Measurements from ENCODE around the gene TBRG1. TPM values are rescaled to one million over a fixed set of nuclear protein-coding genes. Genes with fewer than 3 reads are reported as not detected.
A peak's percentile ranks its signal among the peaks of the same experiment; 100 is the strongest.

TBRG1 gene
- total and polyA plus RNA-seq, 7 experiments from 2014 or later: 32.4 to 78.6 (median 57.3) TPM

GRCh38 chr11:124642628-124643027 is 20.0 kb downstream of the TBRG1 start:
- Histone ChIP-seq H3K9me3 (ENCODE audit: control insufficient read depth in 2 of 3, low read length in 3 of 3) (no peaks in the 10 kb centered on the region), H3K27me3 (ENCODE audit: control insufficient read depth in 2 of 2, insufficient read depth in 2 of 2, low read length in 2 of 2) (no peaks in the 10 kb centered on the region), H3K36me3 (ENCODE audit: control insufficient read depth in 2 of 3, insufficient read depth in 3 of 3, low read length in 3 of 3) (peaks cover 0 to 20% (median 0%) of the 10 kb centered on the region in 3 experiments), H3K4me1 (ENCODE audit: control insufficient read depth in 2 of 2, insufficient read depth in 2 of 2, low read length in 2 of 2) (no peaks in the 10 kb centered on the region), H3K4me3 (ENCODE audit: low read length) (no peak overlapping the region), H3K27ac (ENCODE audit: low read depth, low read length) (no peak overlapping the region)
- ChIA-PET CTCF (interaction anchor here (0.9 to 1.9 kb wide), 5 partner anchors 20 to 194 kb away, joined by 3 to 5 read pairs (median 4); partner anchors contain the start of gene TBRG1), POLR2A (interaction anchor here (1.4 to 1.5 kb wide), 2 partner anchors 10 to 20 kb away, joined by 4 to 6 read pairs; partner anchors contain the start of gene TBRG1)
- no peaks in the 10 kb centered on the region for H3K27me3 Mint-ChIP-seq
- ATAC-seq: no peak
- H3K9me3 Mint-ChIP-seq: no peaks in the 10 kb centered on the region
- H3K36me3 Mint-ChIP-seq: peaks cover 0 to 14% (median 5%) of the 10 kb centered on the region in 5 donors
- peaks cover 3 to 11% (median 5%) of the 10 kb centered on the region in 7 donors for H3K4me1 Mint-ChIP-seq
- H3K27ac Mint-ChIP-seq: peak overlapping the region in 1 of 9 donors; percentile 28
- intact Hi-C loops (cut with micrococcal nuclease): no loop called here
- H3K4me3 Mint-ChIP-seq: no peak overlapping the region
- no peak for DNase-seq

GRCh38 chr11:124643042-124643604 is 20.5 kb downstream of the TBRG1 start:
- ATAC-seq (no peak), DNase-seq (no peak)
- no peaks in the 10 kb centered on the region for H3K4me1 ChIP-seq (ENCODE audit: control insufficient read depth in 2 of 2, insufficient read depth in 2 of 2, low read length in 2 of 2)
- H3K4me3 ChIP-seq (ENCODE audit: low read length): no peak overlapping the region
- H3K9me3 ChIP-seq (ENCODE audit: control insufficient read depth in 2 of 3, low read length in 3 of 3): no peaks in the 10 kb centered on the region
- peaks cover 0 to 20% (median 0%) of the 10 kb centered on the region in 3 experiments for H3K36me3 ChIP-seq (ENCODE audit: control insufficient read depth in 2 of 3, insufficient read depth in 3 of 3, low read length in 3 of 3)
- peaks cover 0 to 14% (median 3%) of the 10 kb centered on the region in 5 donors for H3K36me3 Mint-ChIP-seq
- intact Hi-C loops (cut with micrococcal nuclease): no loop called here
- no peak overlapping the region for H3K27ac ChIP-seq (ENCODE audit: low read depth, low read length)
- CTCF ChIA-PET: interaction anchor here (0.7 to 2.0 kb wide), 13 partner anchors 17 to 1290 kb away, joined by 3 to 8 read pairs (median 4); partner anchors contain the start of gene TBRG1
- no peaks in the 10 kb centered on the region for H3K27me3 Mint-ChIP-seq
- no peaks in the 10 kb centered on the region for H3K9me3 Mint-ChIP-seq
- no peaks in the 10 kb centered on the region for H3K27me3 ChIP-seq (ENCODE audit: control insufficient read depth in 2 of 2, insufficient read depth in 2 of 2, low read length in 2 of 2)
- peaks cover 3 to 11% (median 5%) of the 10 kb centered on the region in 7 donors for H3K4me1 Mint-ChIP-seq
- H3K27ac Mint-ChIP-seq: peak overlapping the region in 1 of 9 donors; percentile 28
- POLR2A ChIA-PET: interaction anchor here (1.4 to 1.5 kb wide), 2 partner anchors 11 to 20 kb away, joined by 4 to 6 read pairs; partner anchors contain the start of gene TBRG1
- H3K4me3 Mint-ChIP-seq: no peak overlapping the region

GRCh38 chr11:124643605-124644425 is 21.2 kb downstream of the TBRG1 start:
- no peaks in the 10 kb centered on the region for H3K9me3 ChIP-seq (ENCODE audit: control insufficient read depth in 2 of 3, low read length in 3 of 3)
- Mint-ChIP-seq H3K4me1 (peaks cover 3 to 11% (median 5%) of the 10 kb centered on the region in 7 donors), H3K4me3 (no peak overlapping the region), H3K27me3 (no peaks in the 10 kb centered on the region), H3K27ac (no peak overlapping the region), H3K36me3 (peaks cover 0 to 17% (median under 1%) of the 10 kb centered on the region in 5 donors), H3K9me3 (no peaks in the 10 kb centered on the region)
- peaks cover 0 to 14% (median 0%) of the 10 kb centered on the region in 3 experiments for H3K36me3 ChIP-seq (ENCODE audit: control insufficient read depth in 2 of 3, insufficient read depth in 3 of 3, low read length in 3 of 3)
- ATAC-seq (no peak), DNase-seq (no peak)
- no peak overlapping the region for H3K27ac ChIP-seq (ENCODE audit: low read depth, low read length)
- POLR2A ChIA-PET: interaction anchor here (1.4 kb wide), 1 partner anchor 12 kb away, joined by 4 read pairs; no protein-coding TSS in a partner anchor
- H3K4me1 ChIP-seq (ENCODE audit: control insufficient read depth in 2 of 2, insufficient read depth in 2 of 2, low read length in 2 of 2): no peaks in the 10 kb centered on the region
- intact Hi-C loops (cut with micrococcal nuclease): loop anchor here (1.0 kb wide), 5 partner anchors 25 to 223 kb away; no protein-coding TSS in a partner anchor
- no peaks in the 10 kb centered on the region for H3K27me3 ChIP-seq (ENCODE audit: control insufficient read depth in 2 of 2, insufficient read depth in 2 of 2, low read length in 2 of 2)
- no peak overlapping the region for H3K4me3 ChIP-seq (ENCODE audit: low read length)
- CTCF ChIA-PET: interaction anchor here (0.6 to 2.0 kb wide), 14 partner anchors 18 to 1289 kb away, joined by 3 to 8 read pairs (median 4); partner anchors contain the start of gene ESAM

- Histone ChIP-seq H3K4me3 (ENCODE audit: low read length) (no peak overlapping the region), H3K27ac (ENCODE audit: low read depth, low read length) (no peak overlapping the region), H3K4me1 (ENCODE audit: control insufficient read depth in 2 of 2, insufficient read depth in 2 of 2, low read length in 2 of 2) (no peaks in the 10 kb centered on the region), H3K9me3 (ENCODE audit: control insufficient read depth in 2 of 3, low read length in 3 of 3) (no peaks in the 10 kb centered on the region), H3K36me3 (ENCODE audit: control insufficient read depth in 2 of 3, insufficient read depth in 3 of 3, low read length in 3 of 3) (peaks cover 0 to 6% (median 0%) of the 10 kb centered on the region in 3 experiments), H3K27me3 (ENCODE audit: control insufficient read depth in 2 of 2, insufficient read depth in 2 of 2, low read length in 2 of 2) (no peaks in the 10 kb centered on the region)
- H3K4me3 Mint-ChIP-seq: no peak overlapping the region
- ChIA-PET CTCF (interaction anchor here (0.6 to 2.0 kb wide), 10 partner anchors 11 to 197 kb away, joined by 3 to 8 read pairs (median 4); partner anchors contain the start of gene ESAM), POLR2A (interaction anchor here (0.6 to 1.0 kb wide), 2 partner anchors 102 to 255 kb away, joined by 3 read pairs; no protein-coding TSS in a partner anchor)
- H3K4me1 Mint-ChIP-seq: peaks cover 3 to 11% (median 5%) of the 10 kb centered on the region in 7 donors
- no peaks in the 10 kb centered on the region for H3K27me3 Mint-ChIP-seq
- intact Hi-C loops (cut with micrococcal nuclease): loop anchor here (1.0 kb wide), 5 partner anchors 25 to 223 kb away; no protein-coding TSS in a partner anchor
- DNase-seq: peak in 7 of 9 donors; percentile 6 to 28 (median 21)
- no peaks in the 10 kb centered on the region for H3K9me3 Mint-ChIP-seq
- ATAC-seq: peak; percentile 88
- H3K36me3 Mint-ChIP-seq: peaks cover 0 to 19% (median 0%) of the 10 kb centered on the region in 5 donors
- H3K27ac Mint-ChIP-seq: no peak overlapping the region
These were observed 22.0 kb downstream of the TBRG1 start for GRCh38 chr11:124644426-124645280.

- Mint-ChIP-seq H3K9me3 (no peaks in the 10 kb centered on the region), H3K27me3 (no peaks in the 10 kb centered on the region), H3K27ac (no peak overlapping the region), H3K4me3 (no peak overlapping the region), H3K4me1 (peaks cover 3 to 9% (median 5%) of the 10 kb centered on the region in 7 donors), H3K36me3 (peaks cover 0 to 20% (median 0%) of the 10 kb centered on the region in 5 donors)
- ChIA-PET CTCF (interaction anchor here (0.8 to 1.7 kb wide), 3 partner anchors 23 to 221 kb away, joined by 3 to 5 read pairs (median 5); no protein-coding TSS in a partner anchor), POLR2A (interaction anchor here (0.6 kb wide), 1 partner anchor 33 kb away, joined by 3 read pairs; no protein-coding TSS in a partner anchor)
- Histone ChIP-seq H3K4me1 (ENCODE audit: control insufficient read depth in 2 of 2, insufficient read depth in 2 of 2, low read length in 2 of 2) (no peaks in the 10 kb centered on the region), H3K9me3 (ENCODE audit: control insufficient read depth in 2 of 3, low read length in 3 of 3) (no peaks in the 10 kb centered on the region), H3K4me3 (ENCODE audit: low read length) (no peak overlapping the region), H3K27ac (ENCODE audit: low read depth, low read length) (no peak overlapping the region), H3K27me3 (ENCODE audit: control insufficient read depth in 2 of 2, insufficient read depth in 2 of 2, low read length in 2 of 2) (no peaks in the 10 kb centered on the region), H3K36me3 (ENCODE audit: control insufficient read depth in 2 of 3, insufficient read depth in 3 of 3, low read length in 3 of 3) (peaks cover 0 to 4% (median 0%) of the 10 kb centered on the region in 3 experiments)
- no peak for ATAC-seq
- no peak for DNase-seq
- intact Hi-C loops (cut with micrococcal nuclease): no loop called here
These were observed 23.5 kb downstream of the TBRG1 start for GRCh38 chr11:124646148-124646547.
